HepG2 (cell line): ENCODE data around the gene ARL6IP4. TPM values are rescaled to one million over a fixed set of nuclear protein-coding genes. Genes with fewer than 3 reads are reported as not detected.

Experiments
- DR1 ChIP-seq: sonication (generic); formaldehyde crosslinking; IDR thresholded peaks from 2 replicates; pipeline ENCODE4 v1.8.0; 2021; ENCODE audit warnings: mild to moderate bottlenecking, missing genetic modification reagents, inconsistent platforms
- HOXA7 ChIP-seq: sonication (generic); formaldehyde crosslinking; IDR thresholded peaks from 2 replicates; pipeline ENCODE4 v1.8.1; 2022; ENCODE audit warnings: mild to moderate bottlenecking, missing genetic modification reagents, moderate library complexity
- NFATC3 ChIP-seq: sonication (generic); formaldehyde crosslinking; IDR thresholded peaks from 2 replicates; pipeline ENCODE4 v1.5.1; 2020; ENCODE audit warnings: mild to moderate bottlenecking, missing genetic modification reagents
- NFKBIZ ChIP-seq: IDR thresholded peaks from 2 replicates; pipeline ENCODE4 v1.6.1; 2018; ENCODE audit warnings: missing genetic modification reagents, missing compliant biosample characterization
- NFRKB ChIP-seq: fragments of 450-650 bp; IDR thresholded peaks from 2 replicates; pipeline ENCODE4 v1.6.1; 2017
- SMARCC2 ChIP-seq: fragments of 450-650 bp; IDR thresholded peaks from 2 replicates; pipeline ENCODE4 v1.6.1; 2017; ENCODE audit warnings: antibody characterized with exemption, mild to moderate bottlenecking
- SMC3 ChIP-seq: IDR thresholded peaks from 2 replicates; pipeline ENCODE4 v1.6.1; 2011; ENCODE audit warnings: low read length, improper control_type of control experiment
- ZC3H13 ChIP-seq: sonication (generic); formaldehyde crosslinking; IDR thresholded peaks from 2 replicates; pipeline ENCODE4 v1.8.1; 2023; ENCODE audit warnings: mild to moderate bottlenecking, missing genetic modification reagents, moderate library complexity
- ZNF367 ChIP-seq: sonication (generic); formaldehyde crosslinking; IDR thresholded peaks from 2 replicates; pipeline ENCODE4 v1.4.0; 2020; ENCODE audit warnings: missing genetic modification reagents, borderline replicate concordance
- ZNF530 ChIP-seq: sonication (generic); formaldehyde crosslinking; IDR thresholded peaks from 2 replicates; pipeline ENCODE4 v1.5.0; 2020; ENCODE audit warnings: low read depth, mild to moderate bottlenecking, missing genetic modification reagents
- ZNF598 ChIP-seq: sonication (generic); formaldehyde crosslinking; IDR thresholded peaks from 2 replicates; pipeline ENCODE4 v1.5.1; 2020; ENCODE audit warnings: mild to moderate bottlenecking, missing genetic modification reagents, borderline replicate concordance
- polyA plus RNA-seq, 8 experiments: library from polyadenylated mRNA; depleted of rRNA in 3 of 8; stranded (reverse) in 7 of 8; unstranded in 1 of 8; fragments of >200 nt; fragmentation: Illumina TruSeq in 4 of 8; extraction: Trizol in 4 of 8; gene quantifications; 2 replicates each; pipeline versions ENCODE4 v1.2.1 to v1.2.3, GENCODE V29; 2011 to 2016; ENCODE audit warnings: low read depth in 4 of 8, missing spikeins in 1 of 8, mixed read lengths in 1 of 8; ENCODE audit not compliant: insufficient read depth in 1 of 8
- total RNA-seq, 5 experiments: library from RNA; depleted of rRNA; stranded (reverse); fragments of >200 nt; fragmentation: Illumina TruSeq; extraction: Trizol; gene quantifications; 2 replicates each; pipeline ENCODE4 v1.2.3, GENCODE V29; 2016; ENCODE audit warnings: low read depth in 1 of 5
- TF ChIP-seq, protein P1 (sequence below): sonication (generic); formaldehyde crosslinking; IDR thresholded peaks from 2 replicates; pipeline ENCODE4 v1.5.1; 2020; ENCODE audit warnings: missing genetic modification reagents, mild to moderate bottlenecking, borderline replicate concordance
- TF ChIP-seq, protein P2 (sequence below): sonication (generic); formaldehyde crosslinking; conservative IDR thresholded peaks from 2 replicates; pipeline ENCODE4 v1.8.0; 2022; ENCODE audit warnings: mild to moderate bottlenecking, moderate library complexity, missing genetic modification reagents
- TF ChIP-seq, protein P3 (sequence below): sonication (generic); formaldehyde crosslinking; IDR thresholded peaks from 2 replicates; pipeline ENCODE4 v1.5.0; 2020; ENCODE audit warnings: mild to moderate bottlenecking, missing genetic modification reagents, borderline replicate concordance
- TF ChIP-seq, protein P4 (sequence below): sonication (generic); formaldehyde crosslinking; IDR thresholded peaks from 2 replicates; pipeline ENCODE4 v1.5.1; 2020; ENCODE audit warnings: mild to moderate bottlenecking, missing genetic modification reagents, moderate library complexity

Gene ARL6IP4
- total and polyA plus RNA-seq, 2 of the 13 experiments (the other 11 are each of a cell fraction or from before 2014, with no cell fraction given) = 155 to 220 TPM

DNA sequence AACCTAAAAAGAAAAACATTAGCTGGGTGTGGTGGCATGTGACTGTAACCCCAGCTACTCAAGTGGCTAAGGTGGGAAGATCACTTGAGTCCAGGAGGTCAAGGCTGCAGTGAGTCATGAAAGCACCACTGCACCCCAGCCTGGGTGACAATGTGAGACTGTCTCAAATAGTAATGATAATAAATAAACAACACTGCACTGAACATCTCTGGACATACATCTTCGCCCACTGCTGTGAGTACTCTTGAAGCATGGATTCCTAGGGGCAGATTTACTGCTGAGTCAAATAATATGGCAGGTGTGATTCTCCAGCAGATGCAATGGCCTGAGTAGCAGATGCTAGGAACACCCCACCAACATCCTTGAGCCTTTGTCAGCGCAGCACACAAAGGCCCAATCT lies 37.8 kb upstream of the ARL6IP4 start (continued):
- TF ChIP-seq, protein P1, sequence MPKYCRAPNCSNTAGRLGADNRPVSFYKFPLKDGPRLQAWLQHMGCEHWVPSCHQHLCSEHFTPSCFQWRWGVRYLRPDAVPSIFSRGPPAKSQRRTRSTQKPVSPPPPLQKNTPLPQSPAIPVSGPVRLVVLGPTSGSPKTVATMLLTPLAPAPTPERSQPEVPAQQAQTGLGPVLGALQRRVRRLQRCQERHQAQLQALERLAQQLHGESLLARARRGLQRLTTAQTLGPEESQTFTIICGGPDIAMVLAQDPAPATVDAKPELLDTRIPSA (CRISPR knock-in tag) = no peak
- TF ChIP-seq DR1 (CRISPR knock-in tag) (no peak), SMC3 (no peak), ZC3H13 (CRISPR knock-in tag) (no peak), ZNF367 (CRISPR knock-in tag) (no peak), ZNF530 (CRISPR knock-in tag) (no peak), NFKBIZ (CRISPR knock-in tag) (no peak), NFRKB (no peak), HOXA7 (CRISPR knock-in tag) (no peak), NFATC3 (CRISPR knock-in tag) (no peak), ZNF598 (no peak), SMARCC2 (no peak)
- TF ChIP-seq, protein P2, sequence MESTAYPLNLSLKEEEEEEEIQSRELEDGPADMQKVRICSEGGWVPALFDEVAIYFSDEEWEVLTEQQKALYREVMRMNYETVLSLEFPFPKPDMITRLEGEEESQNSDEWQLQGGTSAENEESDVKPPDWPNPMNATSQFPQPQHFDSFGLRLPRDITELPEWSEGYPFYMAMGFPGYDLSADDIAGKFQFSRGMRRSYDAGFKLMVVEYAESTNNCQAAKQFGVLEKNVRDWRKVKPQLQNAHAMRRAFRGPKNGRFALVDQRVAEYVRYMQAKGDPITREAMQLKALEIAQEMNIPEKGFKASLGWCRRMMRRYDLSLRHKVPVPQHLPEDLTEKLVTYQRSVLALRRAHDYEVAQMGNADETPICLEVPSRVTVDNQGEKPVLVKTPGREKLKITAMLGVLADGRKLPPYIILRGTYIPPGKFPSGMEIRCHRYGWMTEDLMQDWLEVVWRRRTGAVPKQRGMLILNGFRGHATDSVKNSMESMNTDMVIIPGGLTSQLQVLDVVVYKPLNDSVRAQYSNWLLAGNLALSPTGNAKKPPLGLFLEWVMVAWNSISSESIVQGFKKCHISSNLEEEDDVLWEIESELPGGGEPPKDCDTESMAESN (CRISPR knock-in tag) = no peak
- TF ChIP-seq, protein P3, sequence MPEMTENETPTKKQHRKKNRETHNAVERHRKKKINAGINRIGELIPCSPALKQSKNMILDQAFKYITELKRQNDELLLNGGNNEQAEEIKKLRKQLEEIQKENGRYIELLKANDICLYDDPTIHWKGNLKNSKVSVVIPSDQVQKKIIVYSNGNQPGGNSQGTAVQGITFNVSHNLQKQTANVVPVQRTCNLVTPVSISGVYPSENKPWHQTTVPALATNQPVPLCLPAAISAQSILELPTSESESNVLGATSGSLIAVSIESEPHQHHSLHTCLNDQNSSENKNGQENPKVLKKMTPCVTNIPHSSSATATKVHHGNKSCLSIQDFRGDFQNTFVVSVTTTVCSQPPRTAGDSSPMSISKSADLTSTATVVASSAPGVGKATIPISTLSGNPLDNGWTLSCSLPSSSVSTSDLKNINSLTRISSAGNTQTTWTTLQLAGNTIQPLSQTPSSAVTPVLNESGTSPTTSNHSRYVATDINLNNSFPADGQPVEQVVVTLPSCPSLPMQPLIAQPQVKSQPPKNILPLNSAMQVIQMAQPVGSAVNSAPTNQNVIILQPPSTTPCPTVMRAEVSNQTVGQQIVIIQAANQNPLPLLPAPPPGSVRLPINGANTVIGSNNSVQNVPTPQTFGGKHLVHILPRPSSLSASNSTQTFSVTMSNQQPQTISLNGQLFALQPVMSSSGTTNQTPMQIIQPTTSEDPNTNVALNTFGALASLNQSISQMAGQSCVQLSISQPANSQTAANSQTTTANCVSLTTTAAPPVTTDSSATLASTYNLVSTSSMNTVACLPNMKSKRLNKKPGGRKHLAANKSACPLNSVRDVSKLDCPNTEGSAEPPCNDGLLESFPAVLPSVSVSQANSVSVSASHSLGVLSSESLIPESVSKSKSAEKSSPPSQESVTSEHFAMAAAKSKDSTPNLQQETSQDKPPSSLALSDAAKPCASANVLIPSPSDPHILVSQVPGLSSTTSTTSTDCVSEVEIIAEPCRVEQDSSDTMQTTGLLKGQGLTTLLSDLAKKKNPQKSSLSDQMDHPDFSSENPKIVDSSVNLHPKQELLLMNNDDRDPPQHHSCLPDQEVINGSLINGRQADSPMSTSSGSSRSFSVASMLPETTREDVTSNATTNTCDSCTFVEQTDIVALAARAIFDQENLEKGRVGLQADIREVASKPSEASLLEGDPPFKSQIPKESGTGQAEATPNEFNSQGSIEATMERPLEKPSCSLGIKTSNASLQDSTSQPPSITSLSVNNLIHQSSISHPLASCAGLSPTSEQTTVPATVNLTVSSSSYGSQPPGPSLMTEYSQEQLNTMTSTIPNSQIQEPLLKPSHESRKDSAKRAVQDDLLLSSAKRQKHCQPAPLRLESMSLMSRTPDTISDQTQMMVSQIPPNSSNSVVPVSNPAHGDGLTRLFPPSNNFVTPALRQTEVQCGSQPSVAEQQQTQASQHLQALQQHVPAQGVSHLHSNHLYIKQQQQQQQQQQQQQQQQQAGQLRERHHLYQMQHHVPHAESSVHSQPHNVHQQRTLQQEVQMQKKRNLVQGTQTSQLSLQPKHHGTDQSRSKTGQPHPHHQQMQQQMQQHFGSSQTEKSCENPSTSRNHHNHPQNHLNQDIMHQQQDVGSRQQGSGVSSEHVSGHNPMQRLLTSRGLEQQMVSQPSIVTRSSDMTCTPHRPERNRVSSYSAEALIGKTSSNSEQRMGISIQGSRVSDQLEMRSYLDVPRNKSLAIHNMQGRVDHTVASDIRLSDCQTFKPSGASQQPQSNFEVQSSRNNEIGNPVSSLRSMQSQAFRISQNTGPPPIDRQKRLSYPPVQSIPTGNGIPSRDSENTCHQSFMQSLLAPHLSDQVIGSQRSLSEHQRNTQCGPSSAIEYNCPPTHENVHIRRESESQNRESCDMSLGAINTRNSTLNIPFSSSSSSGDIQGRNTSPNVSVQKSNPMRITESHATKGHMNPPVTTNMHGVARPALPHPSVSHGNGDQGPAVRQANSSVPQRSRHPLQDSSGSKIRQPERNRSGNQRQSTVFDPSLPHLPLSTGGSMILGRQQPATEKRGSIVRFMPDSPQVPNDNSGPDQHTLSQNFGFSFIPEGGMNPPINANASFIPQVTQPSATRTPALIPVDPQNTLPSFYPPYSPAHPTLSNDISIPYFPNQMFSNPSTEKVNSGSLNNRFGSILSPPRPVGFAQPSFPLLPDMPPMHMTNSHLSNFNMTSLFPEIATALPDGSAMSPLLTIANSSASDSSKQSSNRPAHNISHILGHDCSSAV = no peak
- TF ChIP-seq, protein P4, sequence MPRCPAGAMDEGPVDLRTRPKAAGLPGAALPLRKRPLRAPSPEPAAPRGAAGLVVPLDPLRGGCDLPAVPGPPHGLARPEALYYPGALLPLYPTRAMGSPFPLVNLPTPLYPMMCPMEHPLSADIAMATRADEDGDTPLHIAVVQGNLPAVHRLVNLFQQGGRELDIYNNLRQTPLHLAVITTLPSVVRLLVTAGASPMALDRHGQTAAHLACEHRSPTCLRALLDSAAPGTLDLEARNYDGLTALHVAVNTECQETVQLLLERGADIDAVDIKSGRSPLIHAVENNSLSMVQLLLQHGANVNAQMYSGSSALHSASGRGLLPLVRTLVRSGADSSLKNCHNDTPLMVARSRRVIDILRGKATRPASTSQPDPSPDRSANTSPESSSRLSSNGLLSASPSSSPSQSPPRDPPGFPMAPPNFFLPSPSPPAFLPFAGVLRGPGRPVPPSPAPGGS (CRISPR knock-in tag) = no peak
